ENCODE measurements around the gene TAF11L4.
"Not testable (repeated sequence)": the region's sequence is repeated elsewhere in the genome, so short reads cannot be mapped to it uniquely, and the experiment has no call there.

Gene TAF11L4

DNA sequence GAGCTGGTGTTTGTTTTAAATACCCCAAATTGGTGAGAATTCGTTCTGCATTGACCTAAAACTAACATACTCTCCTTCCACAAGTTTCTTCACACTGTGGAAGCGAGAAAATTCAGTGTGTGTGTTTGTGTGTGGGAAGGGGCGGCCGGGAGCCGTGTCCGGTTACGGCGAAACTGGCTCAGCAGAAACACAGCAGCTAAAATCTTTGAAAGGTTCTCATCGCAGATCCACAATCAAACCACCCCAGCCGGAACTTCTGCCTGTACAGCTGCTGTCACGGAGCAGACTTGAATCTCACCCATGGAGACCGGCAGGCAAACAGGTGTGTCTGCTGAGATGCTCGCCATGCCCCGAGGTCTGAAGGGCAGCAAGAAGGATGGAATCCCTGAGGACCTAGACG lies at the start of gene TAF11L4:
Gene TAF11L4 (plus strand): TSS at position 301 of the 400 bp plus-strand sequence.
- not testable (repeated sequence) for DNase-seq (ENCODE audit: low read depth in 2 of 2); H3K4me3 ChIP-seq (replicated peaks in 1 of 2; ENCODE audit: low read depth in 2 of 2, low read length in 2 of 2)

GRCh38 chr5:17475064-17475463 lies 46.5 kb upstream of the TAF11L4 start:
- not testable (repeated sequence) for H3K4me3 ChIP-seq (replicated peaks in 1 of 2; ENCODE audit: low read depth in 2 of 2, low read length in 2 of 2); DNase-seq (ENCODE audit: low read depth in 2 of 2)

- DNase-seq (ENCODE audit: low read depth in 2 of 2): no peak
- TF ChIP-seq, protein P1, sequence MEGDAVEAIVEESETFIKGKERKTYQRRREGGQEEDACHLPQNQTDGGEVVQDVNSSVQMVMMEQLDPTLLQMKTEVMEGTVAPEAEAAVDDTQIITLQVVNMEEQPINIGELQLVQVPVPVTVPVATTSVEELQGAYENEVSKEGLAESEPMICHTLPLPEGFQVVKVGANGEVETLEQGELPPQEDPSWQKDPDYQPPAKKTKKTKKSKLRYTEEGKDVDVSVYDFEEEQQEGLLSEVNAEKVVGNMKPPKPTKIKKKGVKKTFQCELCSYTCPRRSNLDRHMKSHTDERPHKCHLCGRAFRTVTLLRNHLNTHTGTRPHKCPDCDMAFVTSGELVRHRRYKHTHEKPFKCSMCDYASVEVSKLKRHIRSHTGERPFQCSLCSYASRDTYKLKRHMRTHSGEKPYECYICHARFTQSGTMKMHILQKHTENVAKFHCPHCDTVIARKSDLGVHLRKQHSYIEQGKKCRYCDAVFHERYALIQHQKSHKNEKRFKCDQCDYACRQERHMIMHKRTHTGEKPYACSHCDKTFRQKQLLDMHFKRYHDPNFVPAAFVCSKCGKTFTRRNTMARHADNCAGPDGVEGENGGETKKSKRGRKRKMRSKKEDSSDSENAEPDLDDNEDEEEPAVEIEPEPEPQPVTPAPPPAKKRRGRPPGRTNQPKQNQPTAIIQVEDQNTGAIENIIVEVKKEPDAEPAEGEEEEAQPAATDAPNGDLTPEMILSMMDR (IDR thresholded peaks at IDR 0.05; ENCODE audit: low read depth, low read length): no peak
- no peak overlapping the region for H3K4me3 ChIP-seq (replicated peaks in 1 of 2; ENCODE audit: low read depth in 2 of 2, low read length in 2 of 2)
Observed at GRCh38 chr5:17477043-17477442, 44.6 kb upstream of the TAF11L4 start.

DNA sequence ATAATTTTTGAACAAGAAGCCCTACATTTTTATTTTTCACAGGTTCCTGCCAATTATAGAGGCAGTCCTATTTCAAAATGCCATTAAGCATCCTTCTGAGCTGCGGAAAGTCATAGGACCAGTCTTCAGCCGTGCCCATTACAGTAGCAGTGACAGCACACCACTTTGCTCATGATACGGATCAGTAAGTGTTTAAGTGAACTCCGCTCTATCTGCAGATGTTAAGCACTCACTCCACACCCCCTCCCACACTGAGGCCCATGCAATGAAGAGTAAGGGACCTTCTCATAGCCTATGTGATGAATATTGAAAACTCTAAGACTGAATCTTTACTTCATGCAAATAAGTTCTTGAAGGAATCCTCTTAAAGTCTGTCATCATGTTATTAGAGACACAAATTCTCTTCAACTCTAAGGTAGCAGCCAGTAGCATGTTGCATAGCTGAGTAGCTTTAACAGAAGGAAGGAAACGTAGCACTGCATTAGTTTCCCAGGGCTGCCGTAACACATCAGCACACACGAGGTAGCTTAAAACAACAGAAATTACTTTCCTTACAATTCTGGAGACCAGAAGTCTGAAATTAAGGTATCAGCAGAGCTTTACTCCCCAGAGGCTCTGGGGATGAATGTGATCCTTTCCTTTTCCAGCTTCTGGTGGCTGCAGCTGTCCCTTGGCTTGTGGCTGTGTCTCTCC lies 43.9 kb upstream of the TAF11L4 start:
- DNase-seq (ENCODE audit: low read depth in 2 of 2): no peak
- TF ChIP-seq, protein P1 (IDR thresholded peaks at IDR 0.05; ENCODE audit: low read depth, low read length): no peak

DNA sequence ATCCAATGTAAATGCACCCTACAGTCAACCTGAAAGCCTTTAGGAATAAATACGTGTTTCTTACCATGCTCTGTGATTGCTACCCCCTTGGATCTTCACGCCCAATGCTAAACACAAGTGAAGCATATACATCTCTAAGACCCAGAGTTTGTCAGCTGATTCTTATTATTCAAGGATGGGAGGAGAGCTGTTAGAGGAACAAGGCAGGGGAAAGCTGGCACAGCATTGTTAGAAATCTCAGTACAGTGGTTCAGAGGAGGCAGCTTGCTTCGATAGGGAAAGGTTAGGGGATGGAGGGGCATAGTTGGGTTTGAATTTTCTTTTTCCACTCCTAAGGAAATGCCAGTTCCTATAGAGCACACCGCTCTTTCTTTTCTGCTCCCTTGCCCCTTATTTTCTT lies 40.2 kb upstream of the TAF11L4 start:
- H3K4me3 ChIP-seq (replicated peaks in 1 of 2; ENCODE audit: low read depth in 2 of 2, low read length in 2 of 2): no peak overlapping the region
- no peak for DNase-seq (ENCODE audit: low read depth in 2 of 2)
- TF ChIP-seq, protein P1 (IDR thresholded peaks at IDR 0.05; ENCODE audit: low read depth, low read length): no peak

More for the DNA sequence above, 43.9 kb upstream of the TAF11L4 start:
- no peak overlapping the region for H3K4me3 ChIP-seq (replicated peaks in 1 of 2; ENCODE audit: low read depth in 2 of 2, low read length in 2 of 2)

GRCh38 chr5:17482790-17483189 lies 38.8 kb upstream of the TAF11L4 start:
- TF ChIP-seq, protein P1 (IDR thresholded peaks at IDR 0.05; ENCODE audit: low read depth, low read length): no peak

GRCh38 chr5:17486464-17487173 lies 35.0 kb upstream of the TAF11L4 start:
- DNase-seq (ENCODE audit: low read depth in 2 of 2); H3K4me3 ChIP-seq (replicated peaks in 1 of 2; ENCODE audit: low read depth in 2 of 2, low read length in 2 of 2): not testable (repeated sequence)

More at GRCh38 chr5:17482790-17483189, 38.8 kb upstream of the TAF11L4 start:
- no peak for DNase-seq (ENCODE audit: low read depth in 2 of 2)
- no peak overlapping the region for H3K4me3 ChIP-seq (replicated peaks in 1 of 2; ENCODE audit: low read depth in 2 of 2, low read length in 2 of 2)

DNA sequence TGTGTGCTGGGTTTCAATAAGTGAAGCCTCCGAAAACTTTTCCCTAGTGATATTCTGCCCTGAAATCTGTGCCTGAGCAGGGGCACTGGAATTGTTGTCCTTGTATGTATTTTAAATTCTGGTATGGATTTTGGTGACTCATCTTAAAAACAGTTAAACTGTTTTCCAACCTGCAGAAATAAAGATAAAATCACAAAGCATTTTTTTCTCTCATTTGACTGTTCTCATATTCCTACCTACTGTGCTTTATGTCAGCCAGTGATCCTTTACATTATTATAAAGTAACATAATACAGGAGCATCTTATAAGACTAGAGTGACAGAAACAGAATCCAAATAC lies 34.5 kb upstream of the TAF11L4 start:
- H3K4me3 ChIP-seq (replicated peaks in 1 of 2; ENCODE audit: low read depth in 2 of 2, low read length in 2 of 2): no peak overlapping the region
- TF ChIP-seq, protein P1 (IDR thresholded peaks at IDR 0.05; ENCODE audit: low read depth, low read length): no peak
- DNase-seq (ENCODE audit: low read depth in 2 of 2): no peak

GRCh38 chr5:17491257-17491656 lies 30.3 kb upstream of the TAF11L4 start:
- not testable (repeated sequence) for DNase-seq (ENCODE audit: low read depth in 2 of 2); H3K4me3 ChIP-seq (replicated peaks in 1 of 2; ENCODE audit: low read depth in 2 of 2, low read length in 2 of 2)
